Parathyroid adenoma (tissue), 2 donors: ENCODE results near the gene MKRN1.

Experiments used
- H2AFZ ChIP-seq: fragments of 300-600 bp; sonication (generic); one replicate; pipeline ENCODE4 v1.7.0; 2017; ENCODE audit warnings: antibody characterized with exemption, mild to moderate bottlenecking
- H3K27ac ChIP-seq: fragments of 300-600 bp; sonication (generic); one replicate; pipeline ENCODE4 v1.7.0; 2017
- H3K27me3 ChIP-seq: fragments of 300-600 bp; sonication (generic); one replicate; pipeline ENCODE4 v1.7.0; 2017; ENCODE audit warnings: low read length; ENCODE audit not compliant: control insufficient read depth, insufficient read depth
- H3K36me3 ChIP-seq: fragments of 300-600 bp; sonication (generic); one replicate; pipeline ENCODE4 v1.7.0; 2017; ENCODE audit warnings: low read length; ENCODE audit not compliant: control insufficient read depth, insufficient read depth
- H3K4me1 ChIP-seq: fragments of 300-600 bp; sonication (generic); one replicate; pipeline ENCODE4 v1.7.0; 2017; ENCODE audit warnings: control low read depth
- H3K4me2 ChIP-seq: fragments of 300-600 bp; sonication (generic); one replicate; pipeline ENCODE4 v1.7.0; 2017; ENCODE audit warnings: low read length
- H3K4me3 ChIP-seq: fragments of 300-600 bp; sonication (generic); one replicate; pipeline ENCODE4 v1.7.0; 2017; ENCODE audit warnings: low read depth, low read length
- H3K79me2 ChIP-seq: fragments of 300-600 bp; sonication (generic); one replicate; pipeline ENCODE4 v1.7.0; 2017; ENCODE audit warnings: control low read depth
- H3K9ac ChIP-seq: fragments of 300-600 bp; sonication (generic); one replicate; pipeline ENCODE4 v1.7.0; 2017; ENCODE audit warnings: mild to moderate bottlenecking
- H3K9me3 ChIP-seq: fragments of 300-600 bp; sonication (generic); one replicate; pipeline ENCODE4 v1.7.0; 2017; ENCODE audit warnings: low read length; ENCODE audit not compliant: control insufficient read depth
- TF ChIP-seq, protein P1 (sequence below): fragments of 300-600 bp; sonication (generic); IDR thresholded peaks from one replicate; pipeline ENCODE4 v1.7.0; 2017; ENCODE audit warnings: antibody characterized with exemption, mild to moderate bottlenecking
- donor health status: primary hyperparathyroidism.

MKRN1 gene, protein sequence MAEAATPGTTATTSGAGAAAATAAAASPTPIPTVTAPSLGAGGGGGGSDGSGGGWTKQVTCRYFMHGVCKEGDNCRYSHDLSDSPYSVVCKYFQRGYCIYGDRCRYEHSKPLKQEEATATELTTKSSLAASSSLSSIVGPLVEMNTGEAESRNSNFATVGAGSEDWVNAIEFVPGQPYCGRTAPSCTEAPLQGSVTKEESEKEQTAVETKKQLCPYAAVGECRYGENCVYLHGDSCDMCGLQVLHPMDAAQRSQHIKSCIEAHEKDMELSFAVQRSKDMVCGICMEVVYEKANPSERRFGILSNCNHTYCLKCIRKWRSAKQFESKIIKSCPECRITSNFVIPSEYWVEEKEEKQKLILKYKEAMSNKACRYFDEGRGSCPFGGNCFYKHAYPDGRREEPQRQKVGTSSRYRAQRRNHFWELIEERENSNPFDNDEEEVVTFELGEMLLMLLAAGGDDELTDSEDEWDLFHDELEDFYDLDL

DNA sequence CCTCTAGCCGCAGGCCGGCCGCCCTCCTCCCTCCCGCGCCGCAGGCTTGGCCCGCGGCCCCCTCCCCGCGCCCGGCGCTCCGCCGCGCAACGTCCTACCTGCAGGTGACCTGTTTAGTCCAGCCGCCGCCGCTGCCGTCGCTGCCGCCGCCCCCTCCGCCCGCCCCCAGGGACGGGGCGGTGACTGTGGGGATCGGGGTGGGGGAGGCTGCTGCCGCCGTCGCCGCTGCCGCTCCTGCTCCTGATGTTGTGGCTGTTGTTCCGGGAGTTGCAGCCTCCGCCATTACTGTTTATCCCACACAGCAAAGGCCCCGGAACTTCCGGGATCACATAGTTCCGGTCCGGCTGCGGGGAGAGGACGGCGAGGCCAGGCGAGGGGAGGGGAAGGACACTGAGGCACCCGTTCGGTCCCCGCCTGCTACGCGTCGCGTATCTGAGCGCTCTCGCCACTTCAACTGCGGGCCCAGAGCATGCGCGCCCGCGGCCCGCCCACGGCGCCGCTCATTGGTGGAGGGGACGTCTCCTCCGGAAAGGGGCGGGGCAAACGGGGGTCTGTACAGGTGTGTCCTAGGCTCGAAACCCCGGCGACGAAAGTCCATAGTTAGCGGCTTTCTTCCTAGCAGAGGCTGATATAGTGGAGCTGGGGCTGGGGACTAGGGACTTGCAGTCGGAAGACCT, at the start of gene MKRN1:
MKRN1 (minus strand) TSS at position 444 of the 677 bp plus-strand sequence; CDS start at position 283, 161 bp downstream.
- Histone ChIP-seq H3K4me3 (peak within 1 kb of the TSS; percentile 88), H3K27me3 (no peaks in the 10 kb centered on the region), H3K9me3 (no peaks in the 10 kb centered on the region), H2AFZ (peak within 1 kb of the TSS; percentile 54), H3K9ac (peak within 1 kb of the TSS; percentile 82), H3K36me3 (no peaks in the 10 kb centered on the region), H3K4me2 (peak within 1 kb of the TSS; percentile 91), H3K4me1 (peaks cover 4% of the 10 kb centered on the region), H3K79me2 (peaks cover 31% of the 10 kb centered on the region), H3K27ac (peak within 1 kb of the TSS; percentile 93)
- TF ChIP-seq, protein P1, sequence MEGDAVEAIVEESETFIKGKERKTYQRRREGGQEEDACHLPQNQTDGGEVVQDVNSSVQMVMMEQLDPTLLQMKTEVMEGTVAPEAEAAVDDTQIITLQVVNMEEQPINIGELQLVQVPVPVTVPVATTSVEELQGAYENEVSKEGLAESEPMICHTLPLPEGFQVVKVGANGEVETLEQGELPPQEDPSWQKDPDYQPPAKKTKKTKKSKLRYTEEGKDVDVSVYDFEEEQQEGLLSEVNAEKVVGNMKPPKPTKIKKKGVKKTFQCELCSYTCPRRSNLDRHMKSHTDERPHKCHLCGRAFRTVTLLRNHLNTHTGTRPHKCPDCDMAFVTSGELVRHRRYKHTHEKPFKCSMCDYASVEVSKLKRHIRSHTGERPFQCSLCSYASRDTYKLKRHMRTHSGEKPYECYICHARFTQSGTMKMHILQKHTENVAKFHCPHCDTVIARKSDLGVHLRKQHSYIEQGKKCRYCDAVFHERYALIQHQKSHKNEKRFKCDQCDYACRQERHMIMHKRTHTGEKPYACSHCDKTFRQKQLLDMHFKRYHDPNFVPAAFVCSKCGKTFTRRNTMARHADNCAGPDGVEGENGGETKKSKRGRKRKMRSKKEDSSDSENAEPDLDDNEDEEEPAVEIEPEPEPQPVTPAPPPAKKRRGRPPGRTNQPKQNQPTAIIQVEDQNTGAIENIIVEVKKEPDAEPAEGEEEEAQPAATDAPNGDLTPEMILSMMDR, result no peak

DNA sequence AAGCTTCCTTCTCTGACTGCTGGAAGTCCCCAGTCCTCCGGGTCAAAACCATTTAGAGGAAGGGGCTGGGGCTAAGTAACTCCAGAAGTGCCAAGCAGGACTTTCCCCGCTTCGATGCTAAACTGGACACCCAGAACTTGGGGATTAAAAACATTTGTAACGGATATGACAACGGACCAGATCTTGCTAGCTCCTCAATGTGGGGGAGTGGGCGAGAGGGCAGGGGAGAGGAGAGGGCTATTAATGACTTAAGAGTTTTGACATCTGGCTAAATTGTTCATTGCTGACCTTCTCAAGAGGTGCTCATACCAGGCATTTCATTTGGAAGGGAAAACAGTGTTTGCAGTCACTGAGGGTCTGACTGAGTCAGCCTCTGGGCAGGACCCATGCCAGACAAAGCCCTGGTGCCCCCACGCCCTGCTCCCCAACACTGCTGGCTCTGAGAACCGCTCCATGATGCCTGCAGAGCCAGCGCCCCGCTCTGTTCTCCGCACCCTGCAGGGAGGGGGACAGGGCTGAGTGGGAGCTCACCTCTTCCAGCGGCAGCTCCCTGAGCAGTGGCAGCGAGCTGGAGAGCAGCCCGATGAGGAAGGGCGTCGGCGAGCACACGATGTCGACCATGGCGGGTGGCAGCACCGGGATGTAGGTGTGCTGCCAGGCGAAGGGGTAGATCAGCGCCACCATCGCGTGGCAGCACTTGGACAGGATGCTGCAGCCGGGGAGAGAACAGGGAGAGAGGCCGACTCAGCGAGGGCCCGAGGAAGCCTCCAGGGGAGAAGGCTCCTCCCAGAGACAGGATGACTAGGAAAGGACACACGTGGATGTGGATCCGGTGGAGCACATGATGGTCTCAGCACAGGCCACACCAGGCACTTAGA, 47.7 kb upstream of the MKRN1 start:
- Histone ChIP-seq H2AFZ (no peak overlapping the region), H3K27ac (no peak overlapping the region), H3K4me1 (no peaks in the 10 kb centered on the region), H3K36me3 (no peaks in the 10 kb centered on the region), H3K79me2 (no peaks in the 10 kb centered on the region), H3K27me3 (no peaks in the 10 kb centered on the region), H3K4me3 (no peak overlapping the region), H3K4me2 (no peak overlapping the region), H3K9ac (no peak overlapping the region), H3K9me3 (no peaks in the 10 kb centered on the region)
- TF ChIP-seq, protein P1, result no peak

DNA sequence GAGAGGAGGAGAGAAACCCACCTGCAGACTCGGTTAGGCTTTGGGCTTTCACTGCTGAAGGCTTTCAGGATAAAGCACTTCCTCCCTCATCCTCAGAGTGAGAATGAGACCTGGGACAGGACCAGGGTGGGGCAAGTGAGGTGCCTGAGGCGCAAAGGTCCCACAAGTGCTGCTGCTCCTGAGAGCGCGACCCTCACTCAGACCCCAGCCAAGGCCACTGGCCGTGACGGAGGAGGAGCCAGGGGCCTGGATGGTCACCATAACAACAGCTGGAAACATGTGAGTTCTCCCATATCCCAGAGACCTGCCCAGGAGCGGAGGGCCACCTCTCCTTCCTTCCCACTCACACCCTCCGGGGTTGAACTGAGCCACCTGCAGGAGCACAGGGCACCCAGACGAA, 46.9 kb upstream of the MKRN1 start:
- Histone ChIP-seq H2AFZ (no peak overlapping the region), H3K9ac (no peak overlapping the region), H3K27ac (no peak overlapping the region), H3K4me3 (no peak overlapping the region), H3K79me2 (no peaks in the 10 kb centered on the region), H3K36me3 (no peaks in the 10 kb centered on the region), H3K4me2 (no peak overlapping the region), H3K27me3 (no peaks in the 10 kb centered on the region), H3K9me3 (no peaks in the 10 kb centered on the region), H3K4me1 (no peaks in the 10 kb centered on the region)
- TF ChIP-seq, protein P1, result no peak

DNA sequence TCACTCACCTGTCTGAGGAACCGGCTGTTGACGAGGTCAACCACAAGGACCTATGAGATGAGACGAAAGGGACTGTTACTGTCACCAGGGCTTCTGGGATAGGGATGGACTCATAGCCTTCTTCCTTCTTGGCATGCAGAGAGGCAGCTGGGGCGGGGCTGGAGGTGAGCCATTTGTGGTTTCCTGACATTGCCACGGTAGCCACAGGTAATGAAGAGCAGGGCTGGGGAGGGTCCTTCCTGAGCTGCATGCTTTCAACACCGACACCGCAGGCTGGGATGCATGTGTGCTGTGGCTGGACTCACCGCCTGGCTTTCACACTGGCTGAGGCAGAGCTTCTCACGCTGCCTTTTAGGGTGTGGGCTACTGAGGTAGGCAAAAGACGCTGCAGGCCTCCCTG, 46.4 kb upstream of the MKRN1 start:
- Histone ChIP-seq H3K4me3 (no peak overlapping the region), H3K27me3 (no peaks in the 10 kb centered on the region), H3K4me1 (no peaks in the 10 kb centered on the region), H3K27ac (no peak overlapping the region), H3K4me2 (no peak overlapping the region), H3K36me3 (no peaks in the 10 kb centered on the region), H3K9me3 (no peaks in the 10 kb centered on the region), H2AFZ (no peak overlapping the region), H3K79me2 (no peaks in the 10 kb centered on the region), H3K9ac (no peak overlapping the region)
- TF ChIP-seq, protein P1, result no peak
